Testis (tissue), 2 donors: ENCODE results near the gene ZNF490.

Source experiments
- CTCF ChIP-seq, 3 experiments: fragments of 450-650 bp in 2 of 3; fragments of 200-600 bp in 1 of 3; sonication (generic) in 1 of 3; IDR thresholded peaks; one replicate each; pipeline ENCODE4 v1.5.1; 2016 to 2019; ENCODE audit warnings: antibody characterized with exemption in 3 of 3, mild to moderate bottlenecking in 2 of 3, moderate library complexity in 1 of 3
- POLR2A ChIP-seq: fragments of 450-650 bp; IDR thresholded peaks from one replicate; pipeline ENCODE4 v1.6.1; 2017; ENCODE audit warnings: antibody characterized with exemption, mild to moderate bottlenecking, moderate library complexity

GRCh38 chr19:12607631-12608030, 3.0 kb downstream of the ZNF490 start:
- no peak for TF ChIP-seq CTCF (IDR thresholded peaks at IDR 0.05)
- no peak for TF ChIP-seq POLR2A
